MM.1S (cell line): ENCODE data around the gene RUNX2.

ENCODE experiments used
- DNase-seq: peaks from one replicate; pipeline ENCODE4 v3.0.0-alpha.2; 2015
- H2AFZ ChIP-seq: fragments of 300-600 bp; sonication (generic); 2 replicates; pipeline ENCODE4 v1.6.0; 2016; ENCODE audit warnings: antibody characterized with exemption, low read length
- H3F3A ChIP-seq: fragments of 300-600 bp; sonication (generic); 2 replicates; pipeline ENCODE4 v1.6.1; 2016; ENCODE audit warnings: mild to moderate bottlenecking, antibody characterized with exemption, low read length, moderate library complexity, mixed read lengths; ENCODE audit not compliant: insufficient read depth
- H3K27ac ChIP-seq: fragments of 300-600 bp; sonication (generic); 2 replicates; pipeline ENCODE4 v1.5.1; 2016; ENCODE audit warnings: mild to moderate bottlenecking, low read length
- H3K27me3 ChIP-seq: fragments of 300-600 bp; sonication (generic); replicated peaks from 2 replicates; pipeline ENCODE4 v1.6.0; 2016; ENCODE audit warnings: low read length; ENCODE audit not compliant: insufficient read depth
- H3K36me3 ChIP-seq: fragments of 300-600 bp; sonication (generic); replicated peaks from 2 replicates; pipeline ENCODE4 v1.6.1; 2016; ENCODE audit warnings: mild to moderate bottlenecking, low read length, mixed read lengths; ENCODE audit not compliant: insufficient read depth
- H3K4me1 ChIP-seq: fragments of 300-600 bp; sonication (generic); 2 replicates; pipeline ENCODE4 v1.6.1; 2016; ENCODE audit warnings: low read length, mixed read lengths
- H3K4me2 ChIP-seq: fragments of 300-600 bp; sonication (generic); 2 replicates; pipeline ENCODE4 v1.6.0; 2016; ENCODE audit warnings: low read depth, low read length
- H3K4me3 ChIP-seq: fragments of 300-600 bp; sonication (generic); 2 replicates; pipeline ENCODE4 v1.5.1; 2016; ENCODE audit warnings: low read length, mixed read lengths
- H3K79me2 ChIP-seq: fragments of 300-600 bp; sonication (generic); 2 replicates; pipeline ENCODE4 v1.6.1; 2016; ENCODE audit warnings: mixed run types, low read length, mixed read lengths
- H3K9ac ChIP-seq: fragments of 300-600 bp; sonication (generic); 2 replicates; pipeline ENCODE4 v1.6.1; 2016; ENCODE audit warnings: low read length, mixed read lengths
- H3K9me2 ChIP-seq: fragments of 300-600 bp; sonication (generic); replicated peaks from 2 replicates; pipeline ENCODE4 v1.6.1; 2016; ENCODE audit warnings: mild to moderate bottlenecking, low read length, mixed read lengths; ENCODE audit not compliant: insufficient read depth
- H3K9me3 ChIP-seq: fragments of 300-600 bp; sonication (generic); replicated peaks from 2 replicates; pipeline ENCODE4 v1.6.1; 2016; ENCODE audit warnings: mild to moderate bottlenecking, low read length, mixed read lengths; ENCODE audit not compliant: insufficient read depth
- H4K20me1 ChIP-seq: fragments of 300-600 bp; sonication (generic); 2 replicates; pipeline ENCODE4 v1.6.1; 2016; ENCODE audit warnings: mild to moderate bottlenecking, low read length, moderate library complexity, mixed read lengths; ENCODE audit not compliant: insufficient read depth
- CTCF ChIP-seq: fragments of 300-600 bp; sonication (generic); IDR thresholded peaks from 2 replicates; pipeline ENCODE4 v1.5.1; 2016; ENCODE audit warnings: antibody characterized with exemption, low read length, mixed read lengths
- EZH2 ChIP-seq: fragments of 300-600 bp; sonication (generic); optimal IDR thresholded peaks from 2 replicates; pipeline ENCODE3; 2017; ENCODE audit warnings: low read depth, mild to moderate bottlenecking, antibody characterized with exemption, low read length, mixed read lengths
- EZH2phosphoT487 ChIP-seq: fragments of 300-600 bp; sonication (generic); IDR thresholded peaks from 2 replicates; pipeline ENCODE4 v1.6.1; 2018; ENCODE audit warnings: antibody characterized with exemption, low read length

Gene RUNX2

GRCh38 chr6:45375449-45375848 is 47.3 kb downstream of the RUNX2 start:
- TF ChIP-seq CTCF (no peak), EZH2phosphoT487 (no peak), EZH2 (no peak)
- no peak overlapping the region for H2AFZ ChIP-seq
- H3K79me2 ChIP-seq, result no peaks in the 10 kb centered on the region
- DNase-seq, result no peak
- H4K20me1 ChIP-seq, result no peaks in the 10 kb centered on the region
- H3K27me3 ChIP-seq, result no peaks in the 10 kb centered on the region
- 0 out of 2 replicates have a peak, but pooled peaks cover 7% of the 10 kb centered on the region for H3K4me1 ChIP-seq
- H3K27ac ChIP-seq, result no peak overlapping the region
- peaks cover 4% of the 10 kb centered on the region; the same call in 1 of the 2 replicates for H3F3A ChIP-seq
- no peaks in the 10 kb centered on the region for H3K36me3 ChIP-seq
- no peaks in the 10 kb centered on the region for H3K9me3 ChIP-seq
- H3K4me2 ChIP-seq, result no peak overlapping the region
- no peak overlapping the region for H3K9ac ChIP-seq
- H3K9me2 ChIP-seq, result no peaks in the 10 kb centered on the region
- H3K4me3 ChIP-seq, result no peak overlapping the region

GRCh38 chr6:45376310-45377042 is 48.3 kb downstream of the RUNX2 start:
- Histone ChIP-seq H3K9me3 (no peaks in the 10 kb centered on the region), H3K4me2 (peak overlapping the region; percentile 56), H3K4me1 (0 out of 2 replicates have a peak, but pooled peaks cover 7% of the 10 kb centered on the region), H3F3A (peaks cover 4% of the 10 kb centered on the region; the same call in 1 of the 2 replicates), H4K20me1 (no peaks in the 10 kb centered on the region), H3K27ac (no peak overlapping the region), H3K9ac (peak overlapping the region; percentile 92; the same call in 1 of the 2 replicates), H3K27me3 (no peaks in the 10 kb centered on the region), H3K79me2 (no peaks in the 10 kb centered on the region), H2AFZ (peak overlapping the region; percentile 94), H3K9me2 (no peaks in the 10 kb centered on the region), H3K36me3 (no peaks in the 10 kb centered on the region), H3K4me3 (peak overlapping the region; percentile 92)
- no peak for TF ChIP-seq EZH2phosphoT487
- no peak for DNase-seq

DNA sequence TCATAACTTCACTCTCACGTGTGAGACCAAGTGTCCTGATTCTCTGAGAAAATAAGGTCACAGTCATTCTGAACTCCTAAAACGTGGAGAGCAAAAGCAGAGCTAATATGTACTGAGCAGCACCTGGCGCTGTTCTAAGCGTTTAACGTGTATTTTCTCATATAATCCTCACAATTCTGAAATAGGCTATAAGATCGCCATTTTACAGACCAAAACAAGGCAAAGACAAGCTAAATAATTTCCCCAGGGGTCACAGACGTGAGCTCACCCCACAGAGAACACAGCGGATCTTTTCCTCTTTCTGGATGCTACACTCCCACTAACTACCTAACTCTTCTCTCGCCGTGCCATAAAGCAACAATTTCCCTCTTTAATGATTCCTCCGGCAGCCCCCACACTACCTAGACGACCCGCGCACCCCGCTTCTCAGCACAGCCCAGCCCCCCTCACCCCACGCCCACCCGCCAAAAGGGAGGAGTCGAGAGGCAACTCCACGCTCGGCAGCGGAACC is 49.0 kb downstream of the RUNX2 start:
- TF ChIP-seq EZH2 (no peak), CTCF (no peak), EZH2phosphoT487 (no peak)
- Histone ChIP-seq H3K4me1 (0 out of 2 replicates have a peak, but pooled peaks cover 7% of the 10 kb centered on the region), H3K9me2 (no peaks in the 10 kb centered on the region), H3K9me3 (no peaks in the 10 kb centered on the region), H3K79me2 (no peaks in the 10 kb centered on the region), H4K20me1 (no peaks in the 10 kb centered on the region), H2AFZ (peak overlapping the region; percentile 94), H3K27me3 (no peaks in the 10 kb centered on the region), H3F3A (peaks cover 4% of the 10 kb centered on the region; the same call in 1 of the 2 replicates), H3K27ac (peak overlapping the region; percentile 82; the same call in 1 of the 2 replicates), H3K4me3 (peak overlapping the region; percentile 92), H3K4me2 (peak overlapping the region; percentile 56), H3K9ac (peak overlapping the region; percentile 92), H3K36me3 (no peaks in the 10 kb centered on the region)
- peak; percentile 17 for DNase-seq
